ENCODE measurements around the gene ANXA11.

DNA sequence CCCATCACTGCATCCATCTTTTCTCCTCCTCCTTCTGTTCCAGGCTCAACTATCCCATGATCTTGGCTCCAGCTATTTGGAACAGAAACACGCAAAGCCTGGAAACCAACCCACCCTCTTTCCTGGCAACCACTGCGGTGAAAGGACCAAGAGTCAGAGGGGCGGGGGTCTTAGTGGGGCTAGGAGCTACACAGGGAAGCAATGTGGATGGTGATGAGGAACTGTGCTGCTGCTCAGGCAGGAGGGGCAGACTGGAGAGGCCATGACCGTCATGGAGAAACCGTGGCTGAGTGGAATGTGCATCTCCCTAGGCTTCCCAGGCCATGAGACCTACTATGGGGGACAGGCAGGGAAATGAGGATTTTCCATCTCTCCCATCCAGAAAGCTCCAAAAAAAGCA is 47.2 kb downstream of the ANXA11 start:
- TF ChIP-seq, protein P1, sequence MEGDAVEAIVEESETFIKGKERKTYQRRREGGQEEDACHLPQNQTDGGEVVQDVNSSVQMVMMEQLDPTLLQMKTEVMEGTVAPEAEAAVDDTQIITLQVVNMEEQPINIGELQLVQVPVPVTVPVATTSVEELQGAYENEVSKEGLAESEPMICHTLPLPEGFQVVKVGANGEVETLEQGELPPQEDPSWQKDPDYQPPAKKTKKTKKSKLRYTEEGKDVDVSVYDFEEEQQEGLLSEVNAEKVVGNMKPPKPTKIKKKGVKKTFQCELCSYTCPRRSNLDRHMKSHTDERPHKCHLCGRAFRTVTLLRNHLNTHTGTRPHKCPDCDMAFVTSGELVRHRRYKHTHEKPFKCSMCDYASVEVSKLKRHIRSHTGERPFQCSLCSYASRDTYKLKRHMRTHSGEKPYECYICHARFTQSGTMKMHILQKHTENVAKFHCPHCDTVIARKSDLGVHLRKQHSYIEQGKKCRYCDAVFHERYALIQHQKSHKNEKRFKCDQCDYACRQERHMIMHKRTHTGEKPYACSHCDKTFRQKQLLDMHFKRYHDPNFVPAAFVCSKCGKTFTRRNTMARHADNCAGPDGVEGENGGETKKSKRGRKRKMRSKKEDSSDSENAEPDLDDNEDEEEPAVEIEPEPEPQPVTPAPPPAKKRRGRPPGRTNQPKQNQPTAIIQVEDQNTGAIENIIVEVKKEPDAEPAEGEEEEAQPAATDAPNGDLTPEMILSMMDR (conservative IDR thresholded peaks at IDR 0.05 in 1 of 2, IDR thresholded peaks at IDR 0.05 in 1 of 2; ENCODE audit: low read depth in 1 of 2, low read length in 2 of 2): no peak
- no peak for TF ChIP-seq EZH2 (IDR thresholded peaks at IDR 0.05; ENCODE audit: low read length, missing control alignments)
